Muscle layer of duodenum (tissue), 2 donors: ENCODE measurements around the gene GPR78.
"Not testable (repeated sequence)": the region's sequence is repeated elsewhere in the genome, so short reads cannot be mapped to it uniquely, and the experiment has no call there.

ENCODE experiments used
- H3K27ac ChIP-seq: one replicate; pipeline ENCODE4 v1.7.0; 2013; ENCODE audit warnings: mild to moderate bottlenecking, low read length
- H3K27me3 ChIP-seq: one replicate; pipeline ENCODE4 v1.7.0; 2013; ENCODE audit warnings: low read depth, mild to moderate bottlenecking, control low read depth, low read length
- H3K36me3 ChIP-seq, 2 donors: one replicate each; pipeline ENCODE4 v1.7.0; 2013; ENCODE audit warnings: low read length in 2 of 2, control low read depth in 1 of 2, mild to moderate bottlenecking in 1 of 2; ENCODE audit not compliant: insufficient read depth in 2 of 2, control insufficient read depth in 1 of 2
- H3K4me1 ChIP-seq, 2 donors: one replicate each; pipeline ENCODE4 v1.7.0; 2013; ENCODE audit warnings: low read length in 2 of 2, mild to moderate bottlenecking in 2 of 2, control low read depth in 1 of 2, moderate library complexity in 1 of 2; ENCODE audit not compliant: insufficient read depth in 2 of 2, control insufficient read depth in 1 of 2
- H3K4me3 ChIP-seq, 2 donors: one replicate each; pipeline ENCODE4 v1.7.0; 2013; ENCODE audit warnings: low read length in 2 of 2, low read depth in 1 of 2, mild to moderate bottlenecking in 1 of 2
- H3K9me3 ChIP-seq, 2 donors: one replicate each; pipeline ENCODE4 v1.7.0; 2013; ENCODE audit warnings: low read length in 2 of 2, control low read depth in 1 of 2, mild to moderate bottlenecking in 1 of 2; ENCODE audit not compliant: control insufficient read depth in 1 of 2
- donor health status: healthy.

The GPR78 gene

GRCh38 chr4:8571702-8572685 lies 8.2 kb upstream of the GPR78 start:
- Histone ChIP-seq H3K9me3 (no peaks in the 10 kb centered on the region), H3K4me3 (no peak overlapping the region), H3K27me3 (no peaks in the 10 kb centered on the region), H3K27ac (no peak overlapping the region), H3K36me3 (no peaks in the 10 kb centered on the region), H3K4me1 (no peaks in the 10 kb centered on the region)

GRCh38 chr4:8573266-8573665 lies 6.9 kb upstream of the GPR78 start:
- Histone ChIP-seq H3K36me3 (no peaks in the 10 kb centered on the region), H3K4me3 (no peak overlapping the region), H3K9me3 (no peaks in the 10 kb centered on the region), H3K27ac (no peak overlapping the region), H3K4me1 (no peaks in the 10 kb centered on the region), H3K27me3 (no peaks in the 10 kb centered on the region)

- Histone ChIP-seq H3K9me3 (no peaks in the 10 kb centered on the region), H3K4me3 (no peak overlapping the region), H3K36me3 (no peaks in the 10 kb centered on the region), H3K4me1 (no peaks in the 10 kb centered on the region), H3K27me3 (no peaks in the 10 kb centered on the region), H3K27ac (no peak overlapping the region)
These were observed 5.3 kb upstream of the GPR78 start for GRCh38 chr4:8574796-8575370.

GRCh38 chr4:8575457-8575856 lies 4.7 kb upstream of the GPR78 start:
- H3K4me1 ChIP-seq, result no peaks in the 10 kb centered on the region
- no peaks in the 10 kb centered on the region for H3K27me3 ChIP-seq
- no peak overlapping the region for H3K27ac ChIP-seq
- H3K36me3 ChIP-seq, result no peaks in the 10 kb centered on the region
- no peaks in the 10 kb centered on the region for H3K9me3 ChIP-seq
- no peak overlapping the region for H3K4me3 ChIP-seq

- H3K36me3 ChIP-seq, result not testable (repeated sequence)
These were observed 3.6 kb upstream of the GPR78 start for GRCh38 chr4:8576591-8576990.

GRCh38 chr4:8577046-8577445 lies 3.1 kb upstream of the GPR78 start:
- H3K36me3 ChIP-seq, result no peaks in the 10 kb centered on the region
- H3K4me1 ChIP-seq, result no peaks in the 10 kb centered on the region
- no peaks in the 10 kb centered on the region for H3K27me3 ChIP-seq
- H3K9me3 ChIP-seq, result no peaks in the 10 kb centered on the region
- no peak overlapping the region for H3K27ac ChIP-seq
- H3K4me3 ChIP-seq, result no peak overlapping the region

More at GRCh38 chr4:8576591-8576990, 3.6 kb upstream of the GPR78 start:
- H3K27ac ChIP-seq, H3K4me1 ChIP-seq, H3K27me3 ChIP-seq, H3K9me3 ChIP-seq, H3K4me3 ChIP-seq: not testable (repeated sequence)

GRCh38 chr4:8577972-8578371 lies 2.2 kb upstream of the GPR78 start:
- peaks cover 7% of the 10 kb centered on the region for H3K27me3 ChIP-seq
- H3K36me3 ChIP-seq, result no peaks in the 10 kb centered on the region
- H3K4me3 ChIP-seq, result no peak overlapping the region
- no peaks in the 10 kb centered on the region for H3K9me3 ChIP-seq
- no peaks in the 10 kb centered on the region for H3K4me1 ChIP-seq
- H3K27ac ChIP-seq, result no peak overlapping the region

- no peak overlapping the region for H3K4me3 ChIP-seq
- no peaks in the 10 kb centered on the region for H3K36me3 ChIP-seq
- H3K9me3 ChIP-seq, result no peaks in the 10 kb centered on the region
- H3K4me1 ChIP-seq, result no peaks in the 10 kb centered on the region
- H3K27ac ChIP-seq, result no peak overlapping the region
- peaks cover 7% of the 10 kb centered on the region for H3K27me3 ChIP-seq
These were observed 1.5 kb upstream of the GPR78 start for GRCh38 chr4:8578717-8579116.

- H3K27me3 ChIP-seq, result peaks cover 7% of the 10 kb centered on the region
- H3K27ac ChIP-seq, result no peak overlapping the region
- H3K9me3 ChIP-seq, result no peaks in the 10 kb centered on the region
- no peaks in the 10 kb centered on the region for H3K4me1 ChIP-seq
- H3K4me3 ChIP-seq, result no peak overlapping the region
- no peaks in the 10 kb centered on the region for H3K36me3 ChIP-seq
These were observed 469 bp upstream of the GPR78 start for GRCh38 chr4:8579526-8580320.

GRCh38 chr4:8581094-8581861 lies 1.1 kb downstream of the GPR78 start:
- H3K27ac ChIP-seq, result no peak overlapping the region
- no peaks in the 10 kb centered on the region for H3K9me3 ChIP-seq
- H3K4me1 ChIP-seq, result no peaks in the 10 kb centered on the region
- peaks cover 7% of the 10 kb centered on the region for H3K27me3 ChIP-seq
- H3K4me3 ChIP-seq, result no peak overlapping the region
- no peaks in the 10 kb centered on the region for H3K36me3 ChIP-seq

- Histone ChIP-seq H3K27ac (no peak overlapping the region), H3K27me3 (peaks cover 7% of the 10 kb centered on the region), H3K4me1 (no peaks in the 10 kb centered on the region), H3K36me3 (no peaks in the 10 kb centered on the region), H3K9me3 (no peaks in the 10 kb centered on the region), H3K4me3 (no peak overlapping the region)
These were observed 1.8 kb downstream of the GPR78 start for GRCh38 chr4:8582016-8582415.
